Lung (tissue), 12 donors: Measurements from ENCODE around the gene AGPS. TPM values are rescaled to one million over a fixed set of nuclear protein-coding genes. Genes with fewer than 3 reads are reported as not detected.
"Not testable (repeated sequence)": the region's sequence is repeated elsewhere in the genome, so short reads cannot be mapped to it uniquely, and the experiment has no call there.

Experiments
- ATAC-seq: fragments of 200-7000 bp; cut with Tn5 transposase; one replicate; pipeline ENCODE4 v1.9.1; 2020; ENCODE audit warnings: moderate number of reproducible peaks; ENCODE audit not compliant: insufficient read depth, low FRiP score
- DNase-seq, 3 donors: peaks; one replicate each; pipeline ENCODE4 v3.0.0-alpha.2; 2013 to 2017
- H3K27ac ChIP-seq, 2 donors: one replicate each; pipeline ENCODE4 v1.5.1; 2013; ENCODE audit warnings: mild to moderate bottlenecking in 2 of 2, moderate library complexity in 2 of 2, control low read depth in 1 of 2, inconsistent platforms in 1 of 2, low read depth in 1 of 2, low read length in 1 of 2
- H3K27me3 ChIP-seq, 3 donors: one replicate each; pipeline ENCODE4 v1.5.1; 2013; ENCODE audit warnings: low read length in 2 of 3; ENCODE audit not compliant: control insufficient read depth in 3 of 3, insufficient read depth in 3 of 3
- H3K36me3 ChIP-seq, 4 donors: one replicate each; pipeline ENCODE4 v1.5.1; 2013; ENCODE audit warnings: low read length in 4 of 4, mild to moderate bottlenecking in 1 of 4, moderate library complexity in 1 of 4; ENCODE audit not compliant: control insufficient read depth in 4 of 4, insufficient read depth in 4 of 4
- H3K4me1 ChIP-seq, 5 donors: one replicate each; pipeline ENCODE4 v1.5.1; 2013; ENCODE audit warnings: low read length in 5 of 5, mild to moderate bottlenecking in 2 of 5, moderate library complexity in 1 of 5; ENCODE audit not compliant: control insufficient read depth in 5 of 5, insufficient read depth in 5 of 5
- H3K4me3 ChIP-seq: one replicate; pipeline ENCODE4 v1.5.1; 2013; ENCODE audit warnings: mild to moderate bottlenecking, control low read depth, moderate library complexity
- H3K9ac ChIP-seq, 2 donors: one replicate each; pipeline ENCODE4 v1.5.1; 2013; ENCODE audit warnings: low read length in 2 of 2, control low read depth in 1 of 2; ENCODE audit not compliant: insufficient read depth in 1 of 2
- H3K9me3 ChIP-seq, 4 donors: one replicate each; pipeline ENCODE4 v1.5.1; 2013; ENCODE audit warnings: low read length in 3 of 4, mild to moderate bottlenecking in 1 of 4, moderate library complexity in 1 of 4; ENCODE audit not compliant: control insufficient read depth in 4 of 4, insufficient read depth in 3 of 4
- WGBS, 2 donors: extraction: QIAGEN DNeasy Blood & Tissue Kit; methylation state at CpG; one replicate each; pipeline ENCODE4 v1.1.7; 2013; 5-methylcytosine and 5-hydroxymethylcytosine counted together
- polyA plus RNA-seq, 2 donors: library from polyadenylated mRNA; stranded (reverse); fragments of 200-250 nt; gene quantifications; one replicate each; pipeline ENCODE4 v1.2.1, GENCODE V29; 2013
- total RNA-seq, 2 donors: library from RNA; depleted of rRNA in 1 of 2; stranded (reverse); fragments of >200 nt in 1 of 2; gene quantifications; one replicate each; pipeline ENCODE4 v1.2.1, GENCODE V29; 2014 to 2021
- TF ChIP-seq, protein P1 (sequence below): IDR thresholded peaks from 2 replicates; pipeline ENCODE4 v1.5.1; 2012; ENCODE audit warnings: mild to moderate bottlenecking; ENCODE audit errors: control extremely low read depth, extremely low read depth
- donor health status: control.
- donor health status: control.
- donor health status: Bipolar disorder and iron deficiency.
- donor health status: healthy.
- donor health status: DM: yes; HTN: yes; CAD: no.

The AGPS gene
- total and polyA plus RNA-seq, 4 donors = 5.2 to 43.9 (median 23.8) TPM

DNA sequence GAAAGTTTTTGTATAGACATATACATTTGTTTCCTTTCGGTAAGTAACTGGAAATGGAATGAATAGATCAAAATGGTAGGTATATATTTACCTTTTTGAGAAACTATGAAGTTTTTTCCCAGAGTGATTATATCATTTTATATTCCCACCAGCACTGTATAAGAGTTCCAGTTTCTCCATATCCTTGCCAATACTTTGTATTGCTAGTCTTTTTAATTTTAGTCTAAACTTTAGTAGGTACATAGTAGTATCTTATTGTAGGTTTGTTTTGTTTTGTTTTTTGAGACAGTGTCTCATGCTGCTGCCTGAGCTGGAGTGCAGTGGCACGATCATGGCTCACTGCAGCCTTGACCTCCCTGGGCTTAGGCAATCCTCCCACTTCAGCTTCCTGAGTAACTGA is 56.6 kb downstream of the AGPS start:
- Histone ChIP-seq H3K27ac (no peak overlapping the region), H3K4me3 (no peak overlapping the region), H3K9ac (no peak overlapping the region), H3K27me3 (no peaks in the 10 kb centered on the region), H3K36me3 (peaks cover 3 to 9% (median 5%) of the 10 kb centered on the region in 4 donors), H3K4me1 (no peaks in the 10 kb centered on the region), H3K9me3 (peaks cover 0 to 3% (median 1%) of the 10 kb centered on the region in 4 donors)
- ATAC-seq = no peak
- TF ChIP-seq, protein P1, sequence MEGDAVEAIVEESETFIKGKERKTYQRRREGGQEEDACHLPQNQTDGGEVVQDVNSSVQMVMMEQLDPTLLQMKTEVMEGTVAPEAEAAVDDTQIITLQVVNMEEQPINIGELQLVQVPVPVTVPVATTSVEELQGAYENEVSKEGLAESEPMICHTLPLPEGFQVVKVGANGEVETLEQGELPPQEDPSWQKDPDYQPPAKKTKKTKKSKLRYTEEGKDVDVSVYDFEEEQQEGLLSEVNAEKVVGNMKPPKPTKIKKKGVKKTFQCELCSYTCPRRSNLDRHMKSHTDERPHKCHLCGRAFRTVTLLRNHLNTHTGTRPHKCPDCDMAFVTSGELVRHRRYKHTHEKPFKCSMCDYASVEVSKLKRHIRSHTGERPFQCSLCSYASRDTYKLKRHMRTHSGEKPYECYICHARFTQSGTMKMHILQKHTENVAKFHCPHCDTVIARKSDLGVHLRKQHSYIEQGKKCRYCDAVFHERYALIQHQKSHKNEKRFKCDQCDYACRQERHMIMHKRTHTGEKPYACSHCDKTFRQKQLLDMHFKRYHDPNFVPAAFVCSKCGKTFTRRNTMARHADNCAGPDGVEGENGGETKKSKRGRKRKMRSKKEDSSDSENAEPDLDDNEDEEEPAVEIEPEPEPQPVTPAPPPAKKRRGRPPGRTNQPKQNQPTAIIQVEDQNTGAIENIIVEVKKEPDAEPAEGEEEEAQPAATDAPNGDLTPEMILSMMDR = no peak
- DNase-seq = no peak
- WGBS, 2 donors = 92 to 95% methylated on average over 2 of the region's 2 CpGs

DNA sequence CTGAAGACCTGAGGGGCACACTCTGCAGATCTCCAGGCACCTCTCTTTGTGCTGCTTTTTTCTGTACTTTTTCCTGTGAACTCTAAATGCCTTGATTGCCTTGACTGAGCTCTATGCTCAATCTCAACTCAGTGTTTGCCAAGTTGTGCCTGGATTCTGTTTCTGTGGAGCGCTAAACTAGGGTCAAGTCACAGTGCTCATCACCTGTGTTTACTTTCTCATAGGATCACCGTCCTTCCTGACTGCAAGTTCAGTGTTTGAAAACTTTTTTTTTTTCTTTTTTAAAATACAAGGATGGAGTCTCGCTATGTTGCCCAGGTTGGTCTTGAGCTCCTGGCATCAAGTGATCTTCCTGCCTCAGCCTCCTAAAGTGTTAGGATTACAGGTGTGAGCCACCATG is 62.6 kb downstream of the AGPS start:
- ATAC-seq = no peak
- TF ChIP-seq, protein P1 = no peak
- no peak for DNase-seq

DNA sequence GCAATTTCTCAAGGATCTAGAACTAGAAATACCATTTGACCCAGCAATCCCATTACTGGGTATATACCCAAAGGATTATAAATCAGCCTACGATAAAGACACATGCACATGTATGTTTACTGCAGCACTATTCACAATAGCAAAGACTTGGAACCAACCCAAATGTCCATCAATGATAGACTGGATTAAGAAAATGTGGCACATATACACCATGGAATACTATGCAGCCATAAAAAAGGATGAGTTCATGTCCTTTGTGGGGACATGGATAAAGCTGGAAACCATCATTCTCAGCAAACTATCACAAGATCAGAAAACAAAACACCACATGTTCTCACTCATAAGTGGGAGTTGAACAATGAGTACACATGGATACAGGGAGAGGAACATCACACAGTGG is 67.2 kb downstream of the AGPS start:
- not testable (repeated sequence) for DNase-seq, H3K9ac ChIP-seq, ATAC-seq, H3K27ac ChIP-seq, H3K36me3 ChIP-seq, H3K4me3 ChIP-seq, H3K4me1 ChIP-seq, H3K9me3 ChIP-seq, H3K27me3 ChIP-seq
- 90 to 100% methylated on average over 1 of the region's 1 CpG for WGBS, 2 donors

More for the DNA sequence above, 62.6 kb downstream of the AGPS start:
- Histone ChIP-seq H3K27me3 (no peaks in the 10 kb centered on the region), H3K9ac (no peak overlapping the region), H3K4me1 (no peaks in the 10 kb centered on the region), H3K36me3 (peaks cover 0 to 9% (median 2%) of the 10 kb centered on the region in 4 donors), H3K27ac (no peak overlapping the region), H3K4me3 (no peak overlapping the region), H3K9me3 (no peaks in the 10 kb centered on the region)
- 97 to 98% methylated on average over 3 of the region's 3 CpGs for WGBS, 2 donors

DNA sequence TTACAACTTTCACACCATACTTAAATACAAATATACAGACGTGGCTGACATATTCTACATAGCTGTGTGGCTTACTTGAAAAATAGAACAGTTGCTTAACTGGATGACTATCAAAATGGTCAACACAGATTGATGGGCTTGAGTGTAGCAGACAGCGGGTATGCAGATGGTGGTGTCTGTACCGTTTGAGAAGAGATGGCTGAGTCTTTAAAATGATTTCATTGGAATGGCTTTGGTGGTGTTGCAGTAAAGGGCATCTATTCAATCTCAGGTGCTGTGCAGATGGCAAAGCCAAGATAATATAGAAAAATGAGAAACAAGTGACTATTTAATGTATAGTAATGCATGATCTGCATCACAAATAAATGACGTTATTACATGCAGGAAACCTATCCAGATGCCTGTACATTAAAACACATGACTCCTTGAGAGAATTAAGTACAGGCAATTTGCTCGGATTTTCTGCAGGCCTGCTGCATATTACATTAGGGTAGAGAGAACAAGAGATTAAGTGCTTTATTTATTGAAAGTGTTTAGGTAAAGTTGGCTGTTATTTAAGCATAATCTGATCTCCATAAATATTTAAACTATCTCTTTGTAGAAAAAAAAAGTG is 68.5 kb downstream of the AGPS start:
- ATAC-seq (no peak), DNase-seq (no peak)
- peaks cover 0 to 3% (median 0%) of the 10 kb centered on the region in 4 donors for H3K9me3 ChIP-seq
- no peaks in the 10 kb centered on the region for H3K27me3 ChIP-seq
- H3K4me3 ChIP-seq = no peak overlapping the region
- TF ChIP-seq, protein P1 = no peak
- H3K36me3 ChIP-seq = peaks cover under 1 to 10% (median 7%) of the 10 kb centered on the region in 4 donors
- no peak overlapping the region for H3K9ac ChIP-seq
- H3K4me1 ChIP-seq = no peaks in the 10 kb centered on the region
- no peak overlapping the region for H3K27ac ChIP-seq
- 92 to 94% methylated on average over 5 of the region's 5 CpGs for WGBS, 2 donors
